H9 (cell line): Measurements from ENCODE around the gene COLQ. TPM values are rescaled to one million over a fixed set of nuclear protein-coding genes. Genes with fewer than 3 reads are reported as not detected.

Experiments
- DNase-seq: peaks from one replicate; pipeline ENCODE4 v3.0.0-alpha.2; 2017
- H2AFZ ChIP-seq: one replicate; pipeline ENCODE4 v1.6.1; 2013; ENCODE audit warnings: mild to moderate bottlenecking, low read length, control low read depth, moderate library complexity
- H2AK5ac ChIP-seq: 2 replicates; pipeline ENCODE4 v1.6.1; 2013; ENCODE audit warnings: low read length, control low read depth, mixed read lengths; ENCODE audit not compliant: insufficient read length
- H2BK120ac ChIP-seq: one replicate; pipeline ENCODE4 v1.6.1; 2013; ENCODE audit warnings: low read depth, mild to moderate bottlenecking, low read length, control low read depth, inconsistent platforms; ENCODE audit not compliant: poor library complexity, severe bottlenecking
- H2BK12ac ChIP-seq: 2 replicates; pipeline ENCODE4 v1.6.1; 2013; ENCODE audit warnings: low read length, control low read depth, mixed read lengths, low read depth; ENCODE audit not compliant: insufficient read length
- H2BK15ac ChIP-seq: 2 replicates; pipeline ENCODE4 v1.6.1; 2013; ENCODE audit warnings: low read depth, low read length, control low read depth
- H2BK20ac ChIP-seq: one replicate; pipeline ENCODE4 v1.6.1; 2013; ENCODE audit warnings: low read depth, mild to moderate bottlenecking, low read length, control low read depth, inconsistent platforms; ENCODE audit not compliant: poor library complexity, severe bottlenecking
- H2BK5ac ChIP-seq: 2 replicates; pipeline ENCODE4 v1.6.1; 2013; ENCODE audit warnings: low read length, control low read depth, mixed read lengths; ENCODE audit not compliant: insufficient read length
- H3K14ac ChIP-seq: 2 replicates; pipeline ENCODE4 v1.6.1; 2013; ENCODE audit warnings: low read length, control low read depth; ENCODE audit not compliant: insufficient read depth
- H3K18ac ChIP-seq: 2 replicates; pipeline ENCODE4 v1.6.1; 2013; ENCODE audit warnings: low read depth, mild to moderate bottlenecking, mixed read lengths, low read length, control low read depth; ENCODE audit not compliant: insufficient read length
- H3K23ac ChIP-seq: 2 replicates; pipeline ENCODE4 v1.6.1; 2013; ENCODE audit warnings: low read length, control low read depth, mixed read lengths, low read depth; ENCODE audit not compliant: insufficient read length
- H3K23me2 ChIP-seq: 2 replicates; pipeline ENCODE4 v1.6.1; 2013; ENCODE audit warnings: low read depth, mild to moderate bottlenecking, mixed read lengths, low read length, control low read depth; ENCODE audit not compliant: insufficient read length, poor library complexity, severe bottlenecking
- H3K27ac ChIP-seq: 2 replicates; pipeline ENCODE4 v1.5.1; 2013; ENCODE audit warnings: low read length, control low read depth, mixed read lengths, low read depth; ENCODE audit not compliant: insufficient read length
- H3K27me3 ChIP-seq: 2 replicates; pipeline ENCODE4 v1.6.1; 2013; ENCODE audit warnings: low read length, control low read depth, inconsistent platforms; ENCODE audit not compliant: insufficient read depth
- H3K4ac ChIP-seq: 2 replicates; pipeline ENCODE4 v1.6.1; 2013; ENCODE audit warnings: low read depth, mild to moderate bottlenecking, control low read depth, inconsistent platforms, low read length, moderate library complexity
- H3K4me1 ChIP-seq: 2 replicates; pipeline ENCODE4 v1.6.1; 2013; ENCODE audit warnings: low read length, control low read depth, inconsistent platforms; ENCODE audit not compliant: insufficient read depth
- H3K4me2 ChIP-seq: 2 replicates; pipeline ENCODE4 v1.6.1; 2013; ENCODE audit warnings: low read length, control low read depth, mixed read lengths; ENCODE audit not compliant: insufficient read length, insufficient read depth
- H3K56ac ChIP-seq: 2 replicates; pipeline ENCODE4 v1.6.1; 2013; ENCODE audit warnings: low read depth, mild to moderate bottlenecking, mixed read lengths, low read length, control low read depth; ENCODE audit not compliant: insufficient read length
- H3K79me1 ChIP-seq: 2 replicates; pipeline ENCODE4 v1.6.1; 2013; ENCODE audit warnings: low read depth, mild to moderate bottlenecking, moderate library complexity, low read length, control low read depth, inconsistent platforms; ENCODE audit not compliant: insufficient read depth, poor library complexity, severe bottlenecking
- H3K79me2 ChIP-seq: 2 replicates; pipeline ENCODE4 v1.6.1; 2013; ENCODE audit warnings: low read length, control low read depth, inconsistent platforms; ENCODE audit not compliant: insufficient read depth
- H3K9ac ChIP-seq: 2 replicates; pipeline ENCODE4 v1.6.1; 2013; ENCODE audit warnings: low read length, control low read depth, mixed read lengths; ENCODE audit not compliant: insufficient read length; ENCODE audit errors: extremely low read depth
- H3K9me3 ChIP-seq: one replicate; pipeline ENCODE4 v1.6.1; 2013; ENCODE audit warnings: low read depth, low read length, inconsistent platforms; ENCODE audit not compliant: control insufficient read depth
- H3T11ph ChIP-seq: one replicate; pipeline ENCODE4 v1.6.1; 2013; ENCODE audit warnings: mild to moderate bottlenecking, low read length, control low read depth, inconsistent platforms
- H4K20me1 ChIP-seq: one replicate; pipeline ENCODE4 v1.6.1; 2013; ENCODE audit not compliant: control insufficient read depth, insufficient read length, insufficient read depth
- H4K5ac ChIP-seq: 2 replicates; pipeline ENCODE4 v1.6.1; 2013; ENCODE audit warnings: low read depth, mild to moderate bottlenecking, mixed read lengths, low read length, control low read depth; ENCODE audit not compliant: insufficient read length
- H4K8ac ChIP-seq: replicated peaks from 2 replicates; pipeline ENCODE4 v1.6.1; 2013; ENCODE audit warnings: low read length, control low read depth, mixed read lengths, low read depth; ENCODE audit not compliant: insufficient read length
- H4K91ac ChIP-seq: 2 replicates; pipeline ENCODE4 v1.6.1; 2013; ENCODE audit warnings: low read depth, mild to moderate bottlenecking, moderate library complexity, mixed read lengths, low read length, control low read depth; ENCODE audit not compliant: insufficient read length
- H3K27ac Mint-ChIP-seq, 3 experiments: 2 replicates in 2 of 3; 3 replicates in 1 of 3; pipeline ENCODE4 v1.8.0; 2020 to 2021; ENCODE audit warnings: mixed read lengths in 3 of 3, mild to moderate bottlenecking in 1 of 3, moderate library complexity in 1 of 3
- H3K27me3 Mint-ChIP-seq: 2 replicates; pipeline ENCODE4 v1.8.0; 2021; ENCODE audit warnings: low read depth, mild to moderate bottlenecking, moderate library complexity, mixed read lengths
- H3K36me3 Mint-ChIP-seq, 3 experiments: 2 replicates in 2 of 3; 3 replicates in 1 of 3; pipeline ENCODE4 v1.8.0; 2020 to 2021; ENCODE audit warnings: low read depth in 3 of 3, mixed read lengths in 3 of 3; ENCODE audit not compliant: insufficient read depth in 1 of 3
- H3K4me1 Mint-ChIP-seq, 2 experiments: 2 replicates each; pipeline ENCODE4 v1.8.0; 2020; ENCODE audit warnings: mixed read lengths in 2 of 2
- H3K4me3 Mint-ChIP-seq, 2 experiments: 2 replicates in 1 of 2; 3 replicates in 1 of 2; pipeline ENCODE4 v1.8.0; 2020 to 2021; ENCODE audit warnings: mild to moderate bottlenecking in 2 of 2, mixed read lengths in 2 of 2, moderate library complexity in 1 of 2
- H3K9me3 Mint-ChIP-seq, 2 experiments: 2 replicates in 1 of 2; 3 replicates in 1 of 2; pipeline ENCODE4 v1.8.0; 2020; ENCODE audit warnings: mild to moderate bottlenecking in 2 of 2, mixed read lengths in 2 of 2, moderate library complexity in 1 of 2
- CTCF ChIP-seq: fragments of 200-600 bp; sonication (generic); conservative IDR thresholded peaks from 3 replicates; pipeline ENCODE4 v1.8.0; 2021; ENCODE audit warnings: antibody characterized with exemption, mild to moderate bottlenecking
- WGBS: extraction: QIAGEN DNeasy Blood & Tissue Kit; methylation state at CpG from one replicate; pipeline ENCODE4 v1.1.7; 2013; ENCODE audit warnings: missing lambda C conversion rate, low lambda C conversion rate, mixed read lengths; ENCODE audit not compliant: insufficient read length; ENCODE audit errors: extremely low coverage; 5-methylcytosine and 5-hydroxymethylcytosine counted together
- total RNA-seq: library from RNA; stranded (reverse); gene quantifications from 2 replicates; pipeline ENCODE4 v1.2.1, GENCODE V29; 2021

The COLQ gene
- total RNA-seq, 1 experiment from 2014 or later = 0.61 TPM

GRCh38 chr3:15520185-15520584, 1.3 kb downstream of the COLQ start:
- Mint-ChIP-seq H3K27ac (no peak overlapping the region; a peak in 1 of 7 replicates), H3K36me3 (no peaks in the 10 kb centered on the region), H3K4me3 (no peak overlapping the region), H3K27me3 (peaks cover 40% of the 10 kb centered on the region), H3K9me3 (no peaks in the 10 kb centered on the region), H3K4me1 (peaks cover 24 to 31% of the 10 kb centered on the region in 2 experiments)
- Histone ChIP-seq H3K18ac (no peak overlapping the region), H3K27me3 (peaks cover 2% of the 10 kb centered on the region; the same call in 1 of the 2 replicates), H3K4me2 (no peak overlapping the region), H3K79me1 (no peaks in the 10 kb centered on the region), H3K14ac (no peak overlapping the region), H3K56ac (no peak overlapping the region), H3K23ac (no peak overlapping the region), H3K9me3 (no peaks in the 10 kb centered on the region), H2BK5ac (no peak overlapping the region), H4K8ac (no peak overlapping the region), H2BK20ac (no peak overlapping the region), H3T11ph (no peak overlapping the region), H4K20me1 (no peaks in the 10 kb centered on the region), H2AFZ (no peak overlapping the region), H3K4me1 (peaks cover 8% of the 10 kb centered on the region; the same call in 1 of the 2 replicates), H3K23me2 (no peaks in the 10 kb centered on the region), H3K9ac (no peak overlapping the region), H3K79me2 (no peaks in the 10 kb centered on the region), H2BK120ac (no peak overlapping the region), H2BK15ac (no peak overlapping the region), H4K91ac (no peak overlapping the region), H4K5ac (no peak overlapping the region), H2BK12ac (no peak overlapping the region), H2AK5ac (no peak overlapping the region), H3K4ac (no peak overlapping the region), H3K27ac (no peak overlapping the region)
- DNase-seq = no peak
- TF ChIP-seq CTCF = no peak
- WGBS = no CpG with 5 or more reads among the region's 3 CpGs
